ENCODE data around the gene TSR2.
"Not testable (repeated sequence)": the region's sequence is repeated elsewhere in the genome, so short reads cannot be mapped to it uniquely, and the experiment has no call there.

TSR2 gene

DNA sequence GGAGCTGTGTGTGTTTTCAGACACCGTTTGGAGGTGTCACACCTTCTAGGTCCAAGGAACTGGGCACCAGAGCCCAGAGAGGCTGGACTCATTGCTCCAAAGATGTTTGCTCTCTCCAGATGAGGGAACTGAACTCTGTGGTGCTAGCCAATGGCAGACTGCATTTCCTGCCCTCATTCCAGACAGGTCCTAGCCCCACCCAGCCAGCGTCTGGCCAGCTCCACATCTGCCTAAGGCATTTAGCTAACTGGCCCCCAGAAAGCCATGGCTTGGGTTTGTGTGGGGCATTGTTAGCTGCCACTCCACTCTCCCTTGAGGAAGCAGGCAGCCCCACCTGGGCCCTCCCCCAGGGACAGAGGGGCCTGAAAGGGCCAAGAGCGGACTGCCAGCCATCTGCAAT, 44.5 kb downstream of the TSR2 start:
- Histone ChIP-seq H3K9me2 (ENCODE audit: low read depth, low read length) (no peaks in the 10 kb centered on the region), H3F3A (ENCODE audit: insufficient read depth, low read length) (no peaks in the 10 kb centered on the region), H3K9ac (ENCODE audit: low read length) (no peak overlapping the region), H3K4me3 (ENCODE audit: low read depth, low read length, poor library complexity, severe bottlenecking) (no peak overlapping the region), H3K27ac (ENCODE audit: low read depth, low read length, poor library complexity, severe bottlenecking) (no peak overlapping the region), H3K36me3 (ENCODE audit: insufficient read depth, low read length) (no peaks in the 10 kb centered on the region), H3K79me2 (ENCODE audit: insufficient read depth, low read length) (no peaks in the 10 kb centered on the region), H2AFZ (ENCODE audit: low read length) (no peak overlapping the region), H3K4me1 (ENCODE audit: insufficient read depth, low read length, severe bottlenecking) (peaks cover 9% of the 10 kb centered on the region), H3K9me3 (ENCODE audit: low read length) (no peaks in the 10 kb centered on the region), H3K4me2 (ENCODE audit: low read length) (no peak overlapping the region), H3K27me3 (ENCODE audit: insufficient read depth, low read length) (no peaks in the 10 kb centered on the region), H4K20me1 (ENCODE audit: insufficient read depth, low read length) (no peaks in the 10 kb centered on the region)
- TF ChIP-seq, protein P1, sequence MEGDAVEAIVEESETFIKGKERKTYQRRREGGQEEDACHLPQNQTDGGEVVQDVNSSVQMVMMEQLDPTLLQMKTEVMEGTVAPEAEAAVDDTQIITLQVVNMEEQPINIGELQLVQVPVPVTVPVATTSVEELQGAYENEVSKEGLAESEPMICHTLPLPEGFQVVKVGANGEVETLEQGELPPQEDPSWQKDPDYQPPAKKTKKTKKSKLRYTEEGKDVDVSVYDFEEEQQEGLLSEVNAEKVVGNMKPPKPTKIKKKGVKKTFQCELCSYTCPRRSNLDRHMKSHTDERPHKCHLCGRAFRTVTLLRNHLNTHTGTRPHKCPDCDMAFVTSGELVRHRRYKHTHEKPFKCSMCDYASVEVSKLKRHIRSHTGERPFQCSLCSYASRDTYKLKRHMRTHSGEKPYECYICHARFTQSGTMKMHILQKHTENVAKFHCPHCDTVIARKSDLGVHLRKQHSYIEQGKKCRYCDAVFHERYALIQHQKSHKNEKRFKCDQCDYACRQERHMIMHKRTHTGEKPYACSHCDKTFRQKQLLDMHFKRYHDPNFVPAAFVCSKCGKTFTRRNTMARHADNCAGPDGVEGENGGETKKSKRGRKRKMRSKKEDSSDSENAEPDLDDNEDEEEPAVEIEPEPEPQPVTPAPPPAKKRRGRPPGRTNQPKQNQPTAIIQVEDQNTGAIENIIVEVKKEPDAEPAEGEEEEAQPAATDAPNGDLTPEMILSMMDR (IDR thresholded peaks at IDR 0.05; ENCODE audit: low read length): no peak
- no peak for TF ChIP-seq EZH2 (IDR thresholded peaks at IDR 0.05; ENCODE audit: borderline replicate concordance, low read length)

DNA sequence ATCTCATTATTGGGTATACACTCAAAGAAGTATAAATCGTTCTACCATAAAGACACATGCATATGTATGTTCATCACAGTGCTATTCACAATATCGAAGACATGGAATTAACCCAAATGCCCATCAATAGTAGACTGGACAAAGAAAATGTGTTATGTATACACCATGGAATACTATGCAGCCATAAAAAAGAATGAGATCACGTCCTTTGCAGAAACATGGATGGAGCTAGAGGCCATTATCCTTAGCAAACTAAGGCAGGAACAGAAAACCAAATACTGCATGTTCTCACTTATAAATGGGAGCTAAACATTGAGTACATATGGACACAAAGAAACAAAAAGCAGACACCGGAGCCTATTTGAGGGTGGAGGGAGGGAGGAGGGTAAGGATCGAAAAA, 49.6 kb downstream of the TSR2 start:
- not testable (repeated sequence) for H4K20me1 ChIP-seq (ENCODE audit: insufficient read depth, low read length); H3K9ac ChIP-seq (ENCODE audit: low read length); H3K9me3 ChIP-seq (ENCODE audit: low read length); H3K79me2 ChIP-seq (ENCODE audit: insufficient read depth, low read length); H3K4me3 ChIP-seq (ENCODE audit: low read depth, low read length, poor library complexity, severe bottlenecking); H3K27me3 ChIP-seq (ENCODE audit: insufficient read depth, low read length); H3K4me2 ChIP-seq (ENCODE audit: low read length); H3K4me1 ChIP-seq (ENCODE audit: insufficient read depth, low read length, severe bottlenecking); H3K36me3 ChIP-seq (ENCODE audit: insufficient read depth, low read length); H3K27ac ChIP-seq (ENCODE audit: low read depth, low read length, poor library complexity, severe bottlenecking); H3K9me2 ChIP-seq (ENCODE audit: low read depth, low read length); H2AFZ ChIP-seq (ENCODE audit: low read length); H3F3A ChIP-seq (ENCODE audit: insufficient read depth, low read length)

DNA sequence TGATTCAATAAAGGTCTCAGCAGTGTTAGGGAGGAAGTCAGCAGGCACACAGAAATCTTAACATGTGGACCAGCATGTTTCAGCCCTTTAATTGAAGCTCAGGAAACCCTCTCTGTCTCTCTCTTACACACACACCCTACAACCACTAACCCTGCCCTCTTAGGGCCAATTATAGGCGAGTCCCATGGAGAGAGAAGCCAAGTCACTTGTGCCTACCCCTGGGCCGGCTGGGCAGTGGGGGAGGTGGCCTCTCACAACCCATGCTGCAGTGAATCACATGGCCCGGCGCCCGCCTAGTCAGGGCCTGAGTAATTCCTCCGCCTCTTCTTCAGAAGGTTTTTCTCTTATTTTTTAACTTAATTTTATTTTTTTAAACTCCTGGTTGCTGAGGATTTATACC, 52.1 kb downstream of the TSR2 start:
- Histone ChIP-seq H2AFZ (ENCODE audit: low read length) (no peak overlapping the region), H3F3A (ENCODE audit: insufficient read depth, low read length) (no peaks in the 10 kb centered on the region), H3K79me2 (ENCODE audit: insufficient read depth, low read length) (no peaks in the 10 kb centered on the region), H3K36me3 (ENCODE audit: insufficient read depth, low read length) (no peaks in the 10 kb centered on the region), H3K9me2 (ENCODE audit: low read depth, low read length) (no peaks in the 10 kb centered on the region), H3K9me3 (ENCODE audit: low read length) (no peaks in the 10 kb centered on the region), H3K4me2 (ENCODE audit: low read length) (no peak overlapping the region), H3K27ac (ENCODE audit: low read depth, low read length, poor library complexity, severe bottlenecking) (no peak overlapping the region), H3K27me3 (ENCODE audit: insufficient read depth, low read length) (no peaks in the 10 kb centered on the region), H4K20me1 (ENCODE audit: insufficient read depth, low read length) (no peaks in the 10 kb centered on the region), H3K4me3 (ENCODE audit: low read depth, low read length, poor library complexity, severe bottlenecking) (no peak overlapping the region), H3K4me1 (ENCODE audit: insufficient read depth, low read length, severe bottlenecking) (no peaks in the 10 kb centered on the region), H3K9ac (ENCODE audit: low read length) (no peak overlapping the region)
- TF ChIP-seq EZH2 (IDR thresholded peaks at IDR 0.05; ENCODE audit: borderline replicate concordance, low read length): no peak
- TF ChIP-seq, protein P1 (IDR thresholded peaks at IDR 0.05; ENCODE audit: low read length): no peak

DNA sequence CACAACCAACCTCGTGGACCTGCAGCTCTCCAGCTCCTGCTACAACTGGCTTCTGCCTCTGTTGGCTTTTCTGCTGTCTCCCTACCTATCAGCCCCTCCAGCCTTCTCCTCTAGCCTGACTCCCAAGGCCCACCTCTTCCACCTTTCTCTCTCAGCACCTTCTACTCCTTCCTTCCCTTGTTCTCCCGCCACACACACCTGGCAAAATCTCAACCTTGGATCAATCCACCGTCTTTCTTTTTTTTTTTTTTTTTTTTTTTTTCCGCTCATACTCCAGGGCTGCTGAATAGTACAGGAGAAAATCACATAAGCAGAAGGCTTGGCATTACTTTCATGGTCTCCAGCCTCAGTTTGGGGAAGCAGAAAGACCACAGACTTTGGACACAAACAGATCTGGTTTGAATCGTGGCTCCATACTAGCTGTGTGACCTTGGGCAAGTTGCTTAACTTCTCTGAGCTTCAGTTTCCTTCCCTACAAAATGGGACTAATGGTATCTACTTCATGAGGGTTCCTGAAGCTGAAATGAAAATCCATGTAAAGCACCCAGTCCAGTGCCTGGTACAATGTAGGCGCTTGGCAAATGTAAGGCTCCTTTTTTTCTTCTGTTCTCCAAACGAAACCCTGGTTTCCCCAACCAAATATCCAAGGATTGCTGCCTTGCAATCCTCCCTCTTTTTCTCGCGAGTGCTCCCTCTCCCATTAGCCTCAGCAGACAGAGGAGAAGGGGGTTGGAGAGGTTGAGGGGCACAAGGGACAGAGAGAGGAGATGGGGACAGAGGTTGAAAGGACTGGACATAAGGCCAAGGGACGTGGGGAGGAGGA, 54.2 kb downstream of the TSR2 start:
- no peaks in the 10 kb centered on the region for H4K20me1 ChIP-seq (ENCODE audit: insufficient read depth, low read length)
- H3K4me2 ChIP-seq (ENCODE audit: low read length): no peak overlapping the region
- H3F3A ChIP-seq (ENCODE audit: insufficient read depth, low read length): no peaks in the 10 kb centered on the region
- H3K9me2 ChIP-seq (ENCODE audit: low read depth, low read length): no peaks in the 10 kb centered on the region
- no peaks in the 10 kb centered on the region for H3K27me3 ChIP-seq (ENCODE audit: insufficient read depth, low read length)
- TF ChIP-seq EZH2 (IDR thresholded peaks at IDR 0.05; ENCODE audit: borderline replicate concordance, low read length): no peak
- no peak overlapping the region for H3K27ac ChIP-seq (ENCODE audit: low read depth, low read length, poor library complexity, severe bottlenecking)
- H2AFZ ChIP-seq (ENCODE audit: low read length): no peak overlapping the region
- H3K9ac ChIP-seq (ENCODE audit: low read length): no peak overlapping the region
- H3K79me2 ChIP-seq (ENCODE audit: insufficient read depth, low read length): no peaks in the 10 kb centered on the region
- no peak overlapping the region for H3K4me3 ChIP-seq (ENCODE audit: low read depth, low read length, poor library complexity, severe bottlenecking)
- H3K4me1 ChIP-seq (ENCODE audit: insufficient read depth, low read length, severe bottlenecking): no peaks in the 10 kb centered on the region
- no peaks in the 10 kb centered on the region for H3K9me3 ChIP-seq (ENCODE audit: low read length)
- H3K36me3 ChIP-seq (ENCODE audit: insufficient read depth, low read length): no peaks in the 10 kb centered on the region
